HG02571 (cell line): ENCODE data around the gene TRIM17.
A peak's percentile ranks its signal among the peaks of the same experiment; 100 is the strongest.

ENCODE experiments used
- ATAC-seq: cut with Tn5 transposase; IDR thresholded peaks from one replicate; pipeline ENCODE4 v1.9.1; 2021; ENCODE audit warnings: mild to moderate bottlenecking, moderate library complexity; ENCODE audit not compliant: unreplicated experiment

TRIM17 gene

GRCh38 chr1:228416217-228416933 lies at the start of gene TRIM17:
TRIM17 (minus strand) TSS chr1:228416861; CDS start chr1:228415072, 1,789 bp downstream.
- no peak for ATAC-seq

- ATAC-seq: no peak
These were observed 49.0 kb upstream of the TRIM17 start for GRCh38 chr1:228465571-228466146.

- no peak for ATAC-seq
These were observed 48.5 kb upstream of the TRIM17 start for GRCh38 chr1:228465141-228465540.

GRCh38 chr1:228464487-228464983 lies 47.9 kb upstream of the TRIM17 start:
- peak; percentile 86 for ATAC-seq

GRCh38 chr1:228463559-228464455 lies 47.1 kb upstream of the TRIM17 start:
- peak; percentile 39 for ATAC-seq

GRCh38 chr1:228463009-228463558 lies 46.4 kb upstream of the TRIM17 start:
- no peak for ATAC-seq

GRCh38 chr1:228462560-228462959 lies 45.9 kb upstream of the TRIM17 start:
- no peak for ATAC-seq

GRCh38 chr1:228460821-228461220 lies 44.2 kb upstream of the TRIM17 start:
- ATAC-seq: no peak

- ATAC-seq: no peak
These were observed 42.7 kb upstream of the TRIM17 start for GRCh38 chr1:228459091-228459993.

- peak; percentile 86 for ATAC-seq
These were observed 40.9 kb upstream of the TRIM17 start for GRCh38 chr1:228457396-228458176.

GRCh38 chr1:228457017-228457395 lies 40.3 kb upstream of the TRIM17 start:
- ATAC-seq: peak; percentile 1

GRCh38 chr1:228456252-228457016 lies 39.8 kb upstream of the TRIM17 start:
- no peak for ATAC-seq

GRCh38 chr1:228455715-228456114 lies 39.1 kb upstream of the TRIM17 start:
- ATAC-seq: no peak

- no peak for ATAC-seq
These were observed 37.6 kb upstream of the TRIM17 start for GRCh38 chr1:228454238-228454637.

- ATAC-seq: no peak
These were observed 37.0 kb upstream of the TRIM17 start for GRCh38 chr1:228453614-228454013.

- no peak for ATAC-seq
These were observed 36.4 kb upstream of the TRIM17 start for GRCh38 chr1:228453022-228453560.

- ATAC-seq: no peak
These were observed 35.7 kb upstream of the TRIM17 start for GRCh38 chr1:228452194-228453021.
